C4-2B (cell line): ENCODE results near the gene CD2BP2.

ENCODE experiments used
- H3K27ac ChIP-seq: fragments of 450-650 bp; 2 replicates; pipeline ENCODE4 v1.5.1; 2017
- CTCF ChIP-seq: fragments of 450-650 bp; conservative IDR thresholded peaks from 2 replicates; pipeline ENCODE4 v1.5.1; 2017; ENCODE audit warnings: mild to moderate bottlenecking
- ZFX ChIP-seq: fragments of 450-650 bp; IDR thresholded peaks from 2 replicates; pipeline ENCODE4 v1.6.1; 2017

CD2BP2 gene

GRCh38 chr16:30369938-30370455 lies 14.9 kb upstream of the CD2BP2 start:
- no peak for TF ChIP-seq CTCF
- TF ChIP-seq ZFX, result peak; percentile 74
- peak overlapping the region; percentile 89 for H3K27ac ChIP-seq

- TF ChIP-seq CTCF (no peak), ZFX (no peak)
- peak overlapping the region; percentile 89 for H3K27ac ChIP-seq
These were observed 14.2 kb upstream of the CD2BP2 start for GRCh38 chr16:30369091-30369937.

GRCh38 chr16:30368792-30369090 lies 13.6 kb upstream of the CD2BP2 start:
- TF ChIP-seq ZFX, result no peak
- TF ChIP-seq CTCF, result no peak
- peak overlapping the region; percentile 89 for H3K27ac ChIP-seq

- peak overlapping the region; percentile 89; the same call in 1 of the 2 replicates for H3K27ac ChIP-seq
- TF ChIP-seq CTCF, result no peak
- TF ChIP-seq ZFX, result no peak
These were observed 13.1 kb upstream of the CD2BP2 start for GRCh38 chr16:30368122-30368791.

GRCh38 chr16:30367349-30368009 lies 12.4 kb upstream of the CD2BP2 start:
- TF ChIP-seq ZFX, result no peak
- no peak for TF ChIP-seq CTCF
- H3K27ac ChIP-seq, result no peak overlapping the region

GRCh38 chr16:30366511-30366910 lies 11.4 kb upstream of the CD2BP2 start:
- no peak overlapping the region for H3K27ac ChIP-seq
- TF ChIP-seq CTCF, result no peak
- no peak for TF ChIP-seq ZFX

- H3K27ac ChIP-seq, result no peak overlapping the region
- no peak for TF ChIP-seq CTCF
These were observed 10.1 kb upstream of the CD2BP2 start for GRCh38 chr16:30365200-30365599.
